GM12878 (cell line): ENCODE data around the gene SCRN1. TPM values are rescaled to one million over a fixed set of nuclear protein-coding genes. Genes with fewer than 3 reads are reported as not detected.

Experiments
- ATAC-seq: fragments of 200-7000 bp; cut with Tn5 transposase; 3 replicates; pipeline ENCODE4 v1.9.1; 2020; ENCODE audit warnings: mild to moderate bottlenecking, moderate library complexity
- BruUV-seq: library from RNA; stranded (reverse); fragments of 400-500 nt; replicated peaks from 2 replicates; lab custom pipeline; 2021; lab: Mats Ljungman, UMichigan
- CTCF ChIA-PET: fragments of 300-600 bp; sonication (Branson Sonifier 250); formaldehyde crosslinking; extraction: SDS; loops from one replicate; lab custom pipeline; 2021; ENCODE audit warnings: inconsistent platforms; lab: Yijun Ruan, JAX
- POLR2A ChIA-PET: fragments of 350-600 bp; formaldehyde crosslinking; extraction: SDS; loops from one replicate; lab custom pipeline; 2021; ENCODE audit warnings: inconsistent platforms; lab: Charles Lee
- RAD21 ChIA-PET: fragments of 300-600 bp; sonication (Branson Sonifier 250); formaldehyde crosslinking; loops from one replicate; lab custom pipeline; 2023; ENCODE audit warnings: antibody characterized with exemption; ENCODE audit not compliant: unreplicated experiment; lab: Charles Lee
- SMC1A ChIA-PET: fragments of 300-600 bp; sonication (Branson Sonifier 250); formaldehyde crosslinking; loops from one replicate; lab custom pipeline; 2023; ENCODE audit not compliant: unreplicated experiment, uncharacterized antibody; lab: Charles Lee
- DNase-seq: peaks from one replicate; pipeline ENCODE4 v3.0.0-alpha.2; 2011; ENCODE audit warnings: low read depth, low spot score
- FAIRE-seq: peaks from 3 replicates; lab custom pipeline; 2011; peaks lifted over from hg19 to GRCh38; lab: Jason Lieb, UNC
- H2AFZ ChIP-seq: 2 replicates; pipeline ENCODE4 v1.6.0; 2011; ENCODE audit warnings: low read depth, low read length, control low read depth; ENCODE audit not compliant: control insufficient read depth
- H3K27ac ChIP-seq: 2 replicates; pipeline ENCODE4 v1.5.1; 2011; ENCODE audit warnings: control low read depth; ENCODE audit not compliant: control insufficient read depth, insufficient read depth
- H3K27me3 ChIP-seq, 2 experiments: replicated peaks in 1 of 2; 2 replicates each; pipeline versions ENCODE4 v1.6.0 to v1.6.1; 2011; ENCODE audit warnings: low read length in 1 of 2; ENCODE audit not compliant: control insufficient read depth in 2 of 2, insufficient read depth in 2 of 2
- H3K36me3 ChIP-seq, 2 experiments: 2 replicates each; pipeline ENCODE4 v1.5.1; 2011; ENCODE audit warnings: low read length in 1 of 2; ENCODE audit not compliant: control insufficient read depth in 2 of 2, insufficient read depth in 2 of 2
- H3K4me1 ChIP-seq: 2 replicates; pipeline ENCODE4 v1.6.1; 2011; ENCODE audit warnings: mild to moderate bottlenecking, low read length, moderate library complexity, mixed read lengths; ENCODE audit not compliant: control insufficient read depth, insufficient read depth
- H3K4me2 ChIP-seq: 2 replicates; pipeline ENCODE4 v1.6.0; 2011; ENCODE audit warnings: control low read depth; ENCODE audit not compliant: control insufficient read depth, insufficient read depth
- H3K4me3 ChIP-seq: fragments of 200-600 bp; sonication (generic); 2 replicates; pipeline ENCODE4 v1.5.1; 2016
- H3K79me2 ChIP-seq: 2 replicates; pipeline ENCODE4 v1.6.0; 2011; ENCODE audit warnings: low read length; ENCODE audit not compliant: control insufficient read depth, insufficient read depth
- H3K9ac ChIP-seq: 2 replicates; pipeline ENCODE4 v1.8.0; 2011; ENCODE audit warnings: low read length, control low read depth, mixed read lengths; ENCODE audit not compliant: control insufficient read depth, insufficient read depth
- H3K9me3 ChIP-seq: replicated peaks from 3 replicates; pipeline ENCODE4 v1.5.1; 2011; ENCODE audit warnings: mild to moderate bottlenecking, low read length; ENCODE audit not compliant: control insufficient read depth, insufficient read depth
- H4K20me1 ChIP-seq: 2 replicates; pipeline ENCODE4 v1.6.0; 2011; ENCODE audit not compliant: control insufficient read depth, insufficient read depth
- ASH2L ChIP-seq: fragments of 300-600, 200-600 bp; sonication (generic); IDR thresholded peaks from 2 replicates; pipeline ENCODE4 v1.6.1; 2017; ENCODE audit warnings: low read depth, mild to moderate bottlenecking, borderline replicate concordance
- CREB1 ChIP-seq: IDR thresholded peaks from 2 replicates; pipeline ENCODE4 v1.6.1; 2012; ENCODE audit warnings: low read depth, mild to moderate bottlenecking, inconsistent platforms
- ETV6 ChIP-seq, 2 experiments: fragments of 450-650 bp in 1 of 2; IDR thresholded peaks in 1 of 2; conservative IDR thresholded peaks in 1 of 2; 2 replicates each; pipeline ENCODE4 v1.6.1; 2014; ENCODE audit warnings: antibody characterized with exemption in 1 of 2, borderline replicate concordance in 1 of 2, low read depth in 1 of 2, mild to moderate bottlenecking in 1 of 2, moderate library complexity in 1 of 2
- IKZF2 ChIP-seq, 2 experiments: fragments of 450-650 bp; IDR thresholded peaks; 2 replicates each; pipeline ENCODE4 v1.6.1; 2017; ENCODE audit warnings: mild to moderate bottlenecking in 2 of 2, moderate library complexity in 2 of 2
- NBN ChIP-seq: fragments of 450-650 bp; IDR thresholded peaks from 2 replicates; pipeline ENCODE4 v1.6.1; 2016
- NFIC ChIP-seq: IDR thresholded peaks from 2 replicates; pipeline ENCODE4 v1.6.1; 2012; ENCODE audit warnings: low read depth, mild to moderate bottlenecking, inconsistent platforms, low read length, moderate library complexity
- NR2C2 ChIP-seq: IDR thresholded peaks from 2 replicates; pipeline ENCODE4 v1.6.1; 2011; ENCODE audit warnings: borderline replicate concordance, low read depth; ENCODE audit not compliant: control insufficient read depth, insufficient read length
- RAD21 ChIP-seq: IDR thresholded peaks from 2 replicates; pipeline ENCODE4 v1.6.1; 2011; ENCODE audit warnings: mild to moderate bottlenecking, low read depth, low read length, moderate library complexity; ENCODE audit not compliant: insufficient read depth
- SIN3A ChIP-seq: IDR thresholded peaks from 2 replicates; pipeline ENCODE4 v1.6.1; 2012; ENCODE audit warnings: low read depth, low read length, improper control_type of control experiment
- SMAD5 ChIP-seq: IDR thresholded peaks from 2 replicates; pipeline ENCODE4 v1.6.1; 2016; ENCODE audit warnings: antibody characterized with exemption, low read depth
- SRF ChIP-seq, 2 experiments: IDR thresholded peaks; 2 replicates each; pipeline ENCODE4 v1.6.1; 2011; ENCODE audit warnings: low read depth in 2 of 2, low read length in 2 of 2, mild to moderate bottlenecking in 1 of 2, moderate library complexity in 1 of 2
- in situ Hi-C: fragments of 300-500 bp; cut with MboI; formaldehyde crosslinking; loops from 9 replicates; pipeline ENCODE4 v1.14.3; 2018; ENCODE audit warnings: mixed read lengths
- intact Hi-C: fragments of 100-400 bp; cut with micrococcal nuclease; formaldehyde crosslinking; loops from one replicate; pipeline ENCODE4 v1.14.2; 2022; ENCODE audit not compliant: unreplicated experiment
- polyA plus RNA-seq, 11 experiments: library from polyadenylated mRNA; depleted of rRNA in 4 of 11; unstranded in 6 of 11; stranded (reverse) in 5 of 11; fragments of >200 nt; fragmentation: Nextera tagmentation in 4 of 11; fragmentation: Illumina TruSeq in 1 of 11; extraction: Ambion mirVana in 4 of 11; extraction: Trizol in 1 of 11; gene quantifications; 1 replicate in 1 of 11; 2 replicates in 10 of 11; pipeline versions ENCODE4 v1.2.1 to v1.2.3, GENCODE V29; 2011 to 2016; ENCODE audit warnings: inconsistent platforms in 2 of 11, missing spikeins in 2 of 11, low read depth in 1 of 11
- total RNA-seq, 4 experiments: library from RNA; depleted of rRNA in 3 of 4; stranded (reverse); fragments of >200 nt in 3 of 4; fragmentation: Illumina TruSeq in 1 of 4; extraction: Trizol in 1 of 4; gene quantifications; 2 replicates each; pipeline versions ENCODE4 v1.2.1 to v1.2.3, GENCODE V29; 2013 to 2021

The SCRN1 gene
- total and polyA plus RNA-seq, 10 of the 15 experiments (the other 5 are each of a cell fraction or from before 2014, with no cell fraction given), result 11.1 to 67.6 (median 41.7) TPM

DNA sequence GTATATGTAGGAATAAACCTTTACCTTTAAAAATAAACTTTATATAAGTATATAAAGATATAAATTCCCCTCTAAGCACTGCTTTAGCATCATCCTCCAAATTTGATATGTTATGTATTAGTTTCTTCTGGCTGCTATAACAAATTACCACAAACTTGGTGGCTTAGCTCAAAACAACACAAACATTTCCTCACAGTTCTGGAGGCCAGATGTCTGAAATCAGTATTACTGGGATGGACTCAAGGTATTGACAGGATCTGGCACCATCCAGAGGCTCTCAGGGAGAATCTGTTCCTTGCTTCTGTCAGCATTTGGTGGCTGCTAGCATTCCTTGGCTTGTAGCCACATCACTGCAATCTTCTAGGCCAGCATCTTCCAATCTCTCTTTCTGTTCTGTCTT, 6.7 kb upstream of the SCRN1 start:
- Histone ChIP-seq H3K4me3 (no peak overlapping the region), H2AFZ (no peak overlapping the region), H3K27ac (no peak overlapping the region), H3K36me3 (no peaks in the 10 kb centered on the region), H3K9me3 (peaks cover 3% of the 10 kb centered on the region; the same call in 2 of the 3 replicates), H3K4me1 (no peaks in the 10 kb centered on the region), H3K79me2 (no peaks in the 10 kb centered on the region), H3K27me3 (no peaks in the 10 kb centered on the region), H4K20me1 (no peaks in the 10 kb centered on the region), H3K4me2 (no peak overlapping the region), H3K9ac (no peak overlapping the region)
- no peak for DNase-seq
- in situ Hi-C loops, result no loop called here
- BruUV-seq, result no TSS peak
- ChIA-PET POLR2A (no interaction called here), RAD21 (no interaction called here), SMC1A (interaction anchor here (0.6 to 1.6 kb wide), 2 partner anchors 36 to 117 kb away, joined by 3 read pairs; no protein-coding TSS in a partner anchor), CTCF (interaction anchor here (1.1 to 1.2 kb wide), 2 partner anchors 65 to 77 kb away, joined by 3 to 4 read pairs; no protein-coding TSS in a partner anchor)
- no peak for TF ChIP-seq SIN3A
- TF ChIP-seq NR2C2, result no peak
- no peak for TF ChIP-seq SMAD5
- no peak for TF ChIP-seq SRF (IDR thresholded peaks at IDR 0.05; ENCODE audit: low read depth in 2 of 2, low read length in 2 of 2)
- no peak for TF ChIP-seq NFIC
- TF ChIP-seq ASH2L, result no peak
- TF ChIP-seq ETV6 (conservative IDR thresholded peaks at IDR 0.05 in 1 of 2, IDR thresholded peaks at IDR 0.05 in 1 of 2; ENCODE audit: borderline replicate concordance in 1 of 2, low read depth in 1 of 2), result no peak
- TF ChIP-seq RAD21, result no peak
- no peak for TF ChIP-seq CREB1
- TF ChIP-seq IKZF2 (IDR thresholded peaks at IDR 0.05), result no peak
- TF ChIP-seq NBN, result no peak
- intact Hi-C loops, result no loop called here
- no peak for ATAC-seq
- no peak for FAIRE-seq
